ENCODE measurements around the gene TADA3. TPM values are rescaled to one million over a fixed set of nuclear protein-coding genes. Genes with fewer than 3 reads are reported as not detected.
A peak's percentile ranks its signal among the peaks of the same experiment; 100 is the strongest.
"Not testable (repeated sequence)": the region's sequence is repeated elsewhere in the genome, so short reads cannot be mapped to it uniquely, and the experiment has no call there.

Gene TADA3
- total RNA-seq, 1 donor from 2014 or later = 54.5 TPM

DNA sequence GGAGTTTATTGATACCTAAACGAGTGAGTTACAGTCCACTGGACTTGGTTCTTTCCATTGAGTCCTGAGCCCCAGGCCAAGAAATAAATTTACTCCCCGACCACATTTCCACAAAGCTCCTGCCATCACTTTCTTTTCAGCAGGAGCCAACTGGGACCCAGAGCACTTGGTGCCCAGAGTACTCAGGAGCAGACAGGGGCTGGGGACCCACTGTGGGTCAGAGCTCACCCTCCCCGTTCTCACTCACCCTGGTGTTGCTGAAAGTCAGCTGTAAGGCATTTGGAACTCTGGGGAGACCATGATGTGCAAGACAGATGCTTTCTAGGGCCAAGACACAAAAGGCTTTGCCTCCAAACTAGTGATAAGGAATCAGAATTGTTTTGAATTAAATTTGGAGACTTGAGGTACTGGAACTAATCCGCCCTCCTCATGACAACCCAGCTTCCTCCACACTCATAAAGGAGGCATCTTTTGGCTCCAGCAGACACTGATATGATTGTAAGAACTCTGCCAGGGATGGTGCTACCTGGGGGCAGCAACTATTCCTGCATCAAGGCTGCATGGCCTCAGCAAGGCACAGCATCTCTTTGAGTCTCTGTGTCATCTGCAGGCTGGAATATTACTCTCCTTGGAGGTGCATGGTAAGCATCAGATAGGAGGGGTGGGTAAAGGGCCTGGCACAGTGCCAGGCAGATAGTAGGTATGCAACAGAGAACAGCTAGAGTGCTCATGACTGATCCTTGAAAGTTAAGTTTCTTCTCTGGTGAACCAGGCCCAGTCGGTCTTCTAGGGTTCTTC is 15.2 kb downstream of the TADA3 start:
- peaks cover 34% of the 10 kb centered on the region for H3K4me1 Mint-ChIP-seq (ENCODE audit: low read depth, unreplicated experiment)
- Histone ChIP-seq H3K4me2 (ENCODE audit: low read length) (no peak overlapping the region), H3K4me1 (ENCODE audit: insufficient read depth, low read length) (peaks cover 13% of the 10 kb centered on the region), H3K4me3 (ENCODE audit: insufficient read depth, low read depth, low read length) (no peak overlapping the region), H3K36me3 (ENCODE audit: insufficient read depth, low read length) (peaks cover 10% of the 10 kb centered on the region), H3K79me2 (ENCODE audit: insufficient read depth, low read length) (no peaks in the 10 kb centered on the region), H3K27ac (ENCODE audit: low read depth, low read length) (no peak overlapping the region), H3K27me3 (ENCODE audit: insufficient read depth, low read length) (no peaks in the 10 kb centered on the region), H3K9me3 (ENCODE audit: insufficient read depth, low read depth, low read length) (no peaks in the 10 kb centered on the region), H4K20me1 (ENCODE audit: insufficient read depth, low read length) (no peaks in the 10 kb centered on the region), H2AFZ (ENCODE audit: low read depth, low read length) (no peak overlapping the region), H3K9ac (ENCODE audit: low read length) (no peak overlapping the region)
- H3K4me3 Mint-ChIP-seq (ENCODE audit: unreplicated experiment) = no peak overlapping the region
- peaks cover 7% of the 10 kb centered on the region for H3K36me3 Mint-ChIP-seq (ENCODE audit: low read depth, unreplicated experiment)
- H3K27me3 Mint-ChIP-seq (ENCODE audit: low read depth, unreplicated experiment) = peaks cover 6% of the 10 kb centered on the region
- TF ChIP-seq EZH2 (IDR thresholded peaks at IDR 0.05; ENCODE audit: insufficient read depth, low read length) = no peak
- TF ChIP-seq, protein P1, sequence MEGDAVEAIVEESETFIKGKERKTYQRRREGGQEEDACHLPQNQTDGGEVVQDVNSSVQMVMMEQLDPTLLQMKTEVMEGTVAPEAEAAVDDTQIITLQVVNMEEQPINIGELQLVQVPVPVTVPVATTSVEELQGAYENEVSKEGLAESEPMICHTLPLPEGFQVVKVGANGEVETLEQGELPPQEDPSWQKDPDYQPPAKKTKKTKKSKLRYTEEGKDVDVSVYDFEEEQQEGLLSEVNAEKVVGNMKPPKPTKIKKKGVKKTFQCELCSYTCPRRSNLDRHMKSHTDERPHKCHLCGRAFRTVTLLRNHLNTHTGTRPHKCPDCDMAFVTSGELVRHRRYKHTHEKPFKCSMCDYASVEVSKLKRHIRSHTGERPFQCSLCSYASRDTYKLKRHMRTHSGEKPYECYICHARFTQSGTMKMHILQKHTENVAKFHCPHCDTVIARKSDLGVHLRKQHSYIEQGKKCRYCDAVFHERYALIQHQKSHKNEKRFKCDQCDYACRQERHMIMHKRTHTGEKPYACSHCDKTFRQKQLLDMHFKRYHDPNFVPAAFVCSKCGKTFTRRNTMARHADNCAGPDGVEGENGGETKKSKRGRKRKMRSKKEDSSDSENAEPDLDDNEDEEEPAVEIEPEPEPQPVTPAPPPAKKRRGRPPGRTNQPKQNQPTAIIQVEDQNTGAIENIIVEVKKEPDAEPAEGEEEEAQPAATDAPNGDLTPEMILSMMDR (IDR thresholded peaks at IDR 0.05; ENCODE audit: insufficient read depth, low read depth, low read length) = no peak
- DNase-seq (ENCODE audit: low read depth) (no peak), FAIRE-seq (no peak)
- peaks cover 2% of the 10 kb centered on the region for H3K9me3 Mint-ChIP-seq (ENCODE audit: unreplicated experiment)
- no peak overlapping the region for H3K27ac Mint-ChIP-seq (ENCODE audit: unreplicated experiment)

DNA sequence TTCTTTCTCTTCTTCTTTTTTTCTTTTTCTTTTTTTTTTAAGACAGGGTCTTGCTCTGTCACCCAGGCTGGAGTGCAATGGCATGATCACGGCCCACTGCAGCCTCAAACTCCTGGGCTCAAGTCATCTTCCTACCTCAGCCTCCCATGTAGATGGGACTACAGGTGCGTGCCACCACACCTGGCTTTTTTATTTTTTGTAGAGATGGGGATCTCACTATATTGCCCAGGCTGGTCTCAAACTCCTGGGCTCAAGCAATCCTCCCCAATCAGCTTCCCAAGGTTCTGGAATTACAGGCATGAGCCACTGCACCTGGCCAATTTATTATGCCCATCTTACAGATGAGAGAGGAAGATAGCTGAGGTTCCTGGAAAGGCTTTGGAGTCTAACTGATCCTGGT is 21.3 kb downstream of the TADA3 start:
- H3K9ac ChIP-seq (ENCODE audit: low read length); H3K36me3 Mint-ChIP-seq (ENCODE audit: low read depth, unreplicated experiment); H2AFZ ChIP-seq (ENCODE audit: low read depth, low read length); H3K27me3 ChIP-seq (ENCODE audit: insufficient read depth, low read length); H3K27ac ChIP-seq (ENCODE audit: low read depth, low read length); H3K79me2 ChIP-seq (ENCODE audit: insufficient read depth, low read length); DNase-seq (ENCODE audit: low read depth); FAIRE-seq; H3K4me2 ChIP-seq (ENCODE audit: low read length); H3K4me3 ChIP-seq (ENCODE audit: insufficient read depth, low read depth, low read length); H3K9me3 Mint-ChIP-seq (ENCODE audit: unreplicated experiment); H3K27ac Mint-ChIP-seq (ENCODE audit: unreplicated experiment); H3K4me1 ChIP-seq (ENCODE audit: insufficient read depth, low read length); H3K4me3 Mint-ChIP-seq (ENCODE audit: unreplicated experiment); H3K4me1 Mint-ChIP-seq (ENCODE audit: low read depth, unreplicated experiment); H3K9me3 ChIP-seq (ENCODE audit: insufficient read depth, low read depth, low read length); H3K36me3 ChIP-seq (ENCODE audit: insufficient read depth, low read length): not testable (repeated sequence)
- peaks cover 14% of the 10 kb centered on the region for H3K27me3 Mint-ChIP-seq (ENCODE audit: low read depth, unreplicated experiment)
- H4K20me1 ChIP-seq (ENCODE audit: insufficient read depth, low read length) = peaks cover 11% of the 10 kb centered on the region

DNA sequence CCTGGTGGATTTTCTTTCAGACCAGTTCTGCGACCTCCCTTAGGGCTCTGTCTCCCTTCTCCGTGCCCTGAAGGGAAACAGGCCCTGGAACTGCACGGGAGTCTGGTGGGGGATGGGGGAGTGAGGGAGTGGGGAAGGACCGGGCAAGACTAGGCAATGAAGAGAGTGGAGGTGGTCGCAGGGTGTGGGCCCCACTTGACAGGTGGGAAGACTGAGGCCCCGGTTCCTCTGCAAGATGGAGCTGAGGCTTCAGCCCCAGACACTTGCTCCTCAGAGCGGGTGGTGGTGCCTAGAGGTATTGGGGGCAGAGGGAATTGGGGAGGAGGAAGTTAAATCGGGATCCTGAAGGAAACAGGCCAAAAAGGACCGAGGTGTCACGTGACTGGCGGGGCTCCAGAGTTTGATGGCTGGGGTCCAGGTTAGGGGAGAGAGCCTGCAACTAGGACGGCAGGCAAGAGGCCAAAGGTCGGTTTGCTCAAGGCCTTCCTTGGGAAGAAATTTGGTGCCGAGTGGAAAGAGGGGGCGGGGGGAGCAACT is 21.9 kb downstream of the TADA3 start:
- peaks cover 11% of the 10 kb centered on the region for H4K20me1 ChIP-seq (ENCODE audit: insufficient read depth, low read length)
- H3K36me3 ChIP-seq (ENCODE audit: insufficient read depth, low read length) = no peaks in the 10 kb centered on the region
- no peak overlapping the region for H3K27ac Mint-ChIP-seq (ENCODE audit: unreplicated experiment)
- H2AFZ ChIP-seq (ENCODE audit: low read depth, low read length) = peak overlapping the region; percentile 86
- no peaks in the 10 kb centered on the region for H3K9me3 Mint-ChIP-seq (ENCODE audit: unreplicated experiment)
- H3K79me2 ChIP-seq (ENCODE audit: insufficient read depth, low read length) = peaks cover 6% of the 10 kb centered on the region
- no peak for FAIRE-seq
- H3K4me2 ChIP-seq (ENCODE audit: low read length) = peak overlapping the region; percentile 97
- H3K9ac ChIP-seq (ENCODE audit: low read length) = peak overlapping the region; percentile 75
- no peaks in the 10 kb centered on the region for H3K27me3 ChIP-seq (ENCODE audit: insufficient read depth, low read length)
- no peak for DNase-seq (ENCODE audit: low read depth)
- peaks cover 14% of the 10 kb centered on the region for H3K27me3 Mint-ChIP-seq (ENCODE audit: low read depth, unreplicated experiment)
- peaks cover 11% of the 10 kb centered on the region for H3K36me3 Mint-ChIP-seq (ENCODE audit: low read depth, unreplicated experiment)
- no peak overlapping the region for H3K4me3 Mint-ChIP-seq (ENCODE audit: unreplicated experiment)
- peaks cover 6% of the 10 kb centered on the region for H3K4me1 Mint-ChIP-seq (ENCODE audit: low read depth, unreplicated experiment)
- H3K9me3 ChIP-seq (ENCODE audit: insufficient read depth, low read depth, low read length) = no peaks in the 10 kb centered on the region
- H3K4me1 ChIP-seq (ENCODE audit: insufficient read depth, low read length) = peaks cover 7% of the 10 kb centered on the region
- peak overlapping the region; percentile 58 for H3K4me3 ChIP-seq (ENCODE audit: insufficient read depth, low read depth, low read length)
- H3K27ac ChIP-seq (ENCODE audit: low read depth, low read length) = no peak overlapping the region
- TF ChIP-seq, protein P1 (IDR thresholded peaks at IDR 0.05; ENCODE audit: insufficient read depth, low read depth, low read length) = no peak
- no peak for TF ChIP-seq EZH2 (IDR thresholded peaks at IDR 0.05; ENCODE audit: insufficient read depth, low read length)
